GM19372 (cell line): ENCODE results near the gene SPOP.
"Not testable (repeated sequence)": the region's sequence is repeated elsewhere in the genome, so short reads cannot be mapped to it uniquely, and the experiment has no call there.

Experiments
- ATAC-seq: cut with Tn5 transposase; IDR thresholded peaks from one replicate; pipeline ENCODE4 v1.9.1; 2021; ENCODE audit warnings: mild to moderate bottlenecking, low read depth, moderate library complexity; ENCODE audit not compliant: unreplicated experiment

Gene SPOP

DNA sequence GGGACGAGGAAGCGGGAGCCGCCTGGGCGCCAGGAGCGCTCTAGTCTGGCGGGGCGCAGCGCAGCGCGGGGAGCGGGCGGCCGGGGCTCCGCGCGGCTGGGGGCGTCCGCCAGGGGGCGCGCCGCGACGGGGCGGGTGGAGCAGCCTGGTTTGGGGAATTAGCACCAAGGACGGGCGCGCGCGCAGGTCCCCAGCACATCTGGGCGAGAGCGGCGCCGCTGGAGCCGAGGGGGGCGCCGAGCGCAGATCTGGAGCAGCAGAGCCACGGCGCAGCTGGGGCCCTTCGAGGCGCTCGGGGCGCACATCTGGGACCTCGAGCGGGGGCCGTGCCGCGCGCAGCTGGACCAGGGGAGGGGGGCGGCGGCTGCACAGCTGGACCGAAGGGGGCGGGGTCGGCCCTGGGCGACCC, 102.2 kb downstream of the SPOP start, which contains the start of gene NXPH3:
NXPH3 (plus strand) TSS at position 193 of the 409 bp plus-strand sequence. CDS start 349 bp downstream, outside the sequence.
- no peak for ATAC-seq

DNA sequence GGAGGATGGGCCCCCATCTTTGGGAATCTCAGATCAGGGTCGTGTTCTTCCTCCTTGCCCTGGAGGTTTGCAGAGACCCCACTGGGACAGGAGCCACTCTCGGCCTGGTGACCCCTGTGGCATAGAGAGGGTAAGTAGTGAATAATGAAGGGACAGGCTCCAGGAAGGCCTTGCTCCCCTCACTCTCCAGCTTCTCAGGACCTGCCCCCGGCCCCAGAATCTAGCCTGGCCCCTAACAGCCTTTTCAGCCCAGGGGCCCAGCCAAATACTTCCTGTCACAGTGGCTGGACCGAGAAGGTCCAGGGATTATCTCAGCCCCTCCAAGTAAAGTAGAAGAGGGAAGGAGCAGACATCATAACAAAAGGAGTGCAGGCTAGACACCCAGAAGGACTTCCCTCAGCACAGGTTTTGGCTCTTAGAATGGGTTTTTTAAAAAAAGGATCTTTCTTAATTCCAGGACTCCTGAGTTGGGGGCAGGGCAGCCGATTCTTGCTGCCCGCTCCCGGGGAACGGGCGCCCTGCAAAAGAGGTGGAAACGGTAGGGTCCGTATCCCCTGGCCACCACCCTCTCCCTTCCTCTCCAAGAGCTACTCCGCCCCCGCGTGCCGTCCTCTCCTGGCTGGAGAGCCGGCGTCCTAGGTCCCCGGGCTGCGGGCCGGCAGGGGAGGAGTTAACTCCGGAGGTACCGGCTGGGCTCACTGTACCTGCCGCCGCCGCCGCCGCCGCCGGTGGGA, 102.8 kb downstream of the SPOP start:
- no peak for ATAC-seq

DNA sequence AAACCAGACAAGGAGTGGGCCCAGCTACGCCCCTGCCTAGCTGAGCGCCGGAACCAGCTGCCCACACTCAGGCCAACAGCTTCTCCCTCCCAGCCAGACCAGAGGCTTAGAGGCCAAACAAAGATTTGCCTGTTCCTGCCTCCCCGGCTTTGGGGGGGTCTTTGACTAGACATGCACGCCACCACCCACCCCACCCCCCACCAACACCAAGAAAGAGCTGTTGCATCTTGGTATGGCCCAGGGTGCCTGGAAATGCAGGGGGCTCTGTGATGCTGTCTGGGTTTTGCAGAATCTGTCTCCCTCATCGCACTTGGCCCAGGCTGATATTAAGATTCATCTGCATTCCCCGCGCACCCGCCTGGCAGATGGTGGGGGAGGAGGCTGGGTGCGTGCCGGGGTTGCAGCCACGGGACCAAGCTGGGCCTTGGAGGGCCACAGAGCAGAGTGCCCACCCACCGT, 103.5 kb downstream of the SPOP start:
- ATAC-seq: no peak

DNA sequence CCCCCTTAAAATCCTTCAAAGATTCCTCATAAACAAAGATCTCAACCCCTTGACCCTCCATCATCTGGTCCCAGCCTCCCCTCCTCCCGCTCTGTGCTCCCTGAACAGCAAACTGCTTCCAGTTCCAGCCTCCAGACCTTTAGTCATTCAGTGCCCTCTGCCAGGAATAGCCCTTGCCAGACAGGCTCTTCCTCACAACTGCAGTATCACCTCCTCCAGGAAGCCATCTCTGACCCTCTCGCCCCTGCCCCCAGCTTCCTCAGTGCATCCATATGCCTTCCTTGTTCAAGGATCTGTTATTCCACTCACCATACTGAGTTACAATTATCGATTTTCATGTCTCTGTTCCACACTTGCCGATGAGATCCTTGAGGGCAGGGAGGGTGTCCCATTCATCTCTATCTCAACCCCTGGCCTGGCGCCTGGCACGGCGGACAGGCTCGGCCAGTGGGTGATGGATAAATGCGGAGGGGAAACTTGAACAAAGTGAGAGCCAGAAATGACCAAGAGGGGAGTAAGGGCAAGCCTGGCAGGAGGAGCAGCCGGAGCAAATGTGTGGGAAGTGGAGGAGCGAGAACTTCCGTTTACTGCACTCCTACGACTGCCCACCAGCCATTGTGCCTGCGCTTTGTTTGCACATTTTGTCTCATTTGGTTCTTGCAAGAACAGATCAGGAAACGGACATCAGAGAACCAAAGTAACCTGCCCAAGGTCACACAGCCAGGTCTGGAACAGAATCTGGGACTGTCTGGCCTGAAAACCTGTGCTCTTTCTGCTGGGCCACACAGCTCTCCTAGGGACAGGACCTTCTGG, 104.2 kb downstream of the SPOP start:
- ATAC-seq: no peak

DNA sequence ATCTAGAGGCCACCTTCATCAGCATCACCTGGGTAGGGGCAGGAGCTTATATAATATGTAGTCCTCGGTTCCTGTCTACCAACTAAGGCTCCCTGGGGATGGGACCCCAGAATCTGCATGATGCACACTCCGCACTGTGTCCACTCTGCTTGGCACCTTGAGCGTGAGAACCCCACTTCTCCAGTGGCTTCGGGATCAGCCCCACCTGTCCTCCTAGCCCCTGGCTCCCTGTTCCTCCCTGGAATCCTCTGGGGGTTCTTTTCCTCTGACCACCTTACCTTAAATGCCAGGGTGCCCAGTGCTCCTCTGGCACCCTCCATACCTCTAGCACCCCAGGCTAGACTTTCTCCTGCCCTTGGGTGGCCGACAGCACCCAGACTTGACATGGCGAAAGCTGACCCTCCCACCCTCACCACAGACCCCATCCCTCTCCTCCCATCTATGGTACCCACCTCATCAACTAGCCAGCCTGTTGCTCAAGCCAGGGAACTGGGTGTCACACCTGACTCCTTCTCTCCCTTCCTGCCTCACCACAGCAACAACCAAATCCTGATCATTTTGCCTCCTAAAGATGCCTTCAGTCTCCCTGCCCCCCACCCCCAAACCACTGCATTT, 105.0 kb downstream of the SPOP start:
- no peak for ATAC-seq

DNA sequence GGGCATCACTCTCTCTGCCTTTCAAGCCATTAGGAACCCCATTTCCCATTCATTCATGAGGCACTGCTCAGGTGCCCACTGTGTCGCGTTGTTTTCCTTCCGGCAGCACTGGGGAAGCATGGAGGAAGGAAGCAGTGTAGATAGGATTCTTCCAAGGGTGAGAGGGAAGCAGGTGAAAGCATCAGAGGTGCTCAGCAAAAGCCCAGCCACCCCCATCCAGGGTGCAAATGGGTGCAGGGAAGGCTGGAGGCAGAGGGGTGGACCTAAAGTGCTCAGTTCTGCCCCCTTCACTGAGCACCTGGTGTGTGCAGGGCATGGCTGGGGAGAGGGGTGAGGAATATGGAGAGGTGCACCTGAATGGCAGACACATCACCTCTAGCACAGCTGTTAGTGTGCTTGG, 105.7 kb downstream of the SPOP start:
- no peak for ATAC-seq

DNA sequence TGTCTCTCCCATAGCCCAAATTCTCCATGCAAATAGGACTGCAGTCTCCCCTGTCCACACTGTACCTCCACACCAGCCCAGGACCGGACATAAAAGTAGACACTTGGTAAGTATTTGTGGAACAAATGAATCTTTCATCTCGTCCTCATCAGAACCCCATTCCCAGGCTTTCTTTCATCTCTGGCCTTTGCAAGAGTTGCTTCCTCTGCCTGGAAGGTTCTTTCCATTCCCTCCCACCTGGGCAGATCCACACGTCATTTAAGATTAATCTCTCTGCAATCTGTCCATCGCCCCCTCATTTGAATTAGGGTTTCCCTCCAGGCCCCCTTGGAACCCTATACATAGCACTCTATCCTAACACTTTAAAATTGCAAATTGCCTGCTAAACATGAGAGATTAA, 106.1 kb downstream of the SPOP start:
- no peak for ATAC-seq

DNA sequence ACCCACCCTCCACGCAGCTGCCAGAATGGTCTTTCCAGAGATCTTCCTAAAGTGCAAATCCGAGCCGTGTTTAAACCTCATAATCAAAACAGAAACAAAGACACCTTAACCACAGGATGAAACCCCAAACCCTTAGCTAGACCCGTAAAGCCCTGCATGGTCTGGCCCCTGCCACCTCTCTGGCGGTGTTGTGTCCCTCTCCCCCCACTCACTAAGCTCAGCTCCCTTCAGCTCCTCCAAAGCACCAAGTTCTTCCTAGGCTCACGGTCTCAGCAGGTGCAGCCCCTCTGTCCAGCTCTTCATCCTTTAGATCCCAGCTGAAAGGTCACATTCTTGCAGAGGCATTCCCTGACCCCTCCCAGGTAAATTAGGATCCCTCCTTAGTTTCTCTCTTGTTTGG, 106.6 kb downstream of the SPOP start:
- no peak for ATAC-seq

DNA sequence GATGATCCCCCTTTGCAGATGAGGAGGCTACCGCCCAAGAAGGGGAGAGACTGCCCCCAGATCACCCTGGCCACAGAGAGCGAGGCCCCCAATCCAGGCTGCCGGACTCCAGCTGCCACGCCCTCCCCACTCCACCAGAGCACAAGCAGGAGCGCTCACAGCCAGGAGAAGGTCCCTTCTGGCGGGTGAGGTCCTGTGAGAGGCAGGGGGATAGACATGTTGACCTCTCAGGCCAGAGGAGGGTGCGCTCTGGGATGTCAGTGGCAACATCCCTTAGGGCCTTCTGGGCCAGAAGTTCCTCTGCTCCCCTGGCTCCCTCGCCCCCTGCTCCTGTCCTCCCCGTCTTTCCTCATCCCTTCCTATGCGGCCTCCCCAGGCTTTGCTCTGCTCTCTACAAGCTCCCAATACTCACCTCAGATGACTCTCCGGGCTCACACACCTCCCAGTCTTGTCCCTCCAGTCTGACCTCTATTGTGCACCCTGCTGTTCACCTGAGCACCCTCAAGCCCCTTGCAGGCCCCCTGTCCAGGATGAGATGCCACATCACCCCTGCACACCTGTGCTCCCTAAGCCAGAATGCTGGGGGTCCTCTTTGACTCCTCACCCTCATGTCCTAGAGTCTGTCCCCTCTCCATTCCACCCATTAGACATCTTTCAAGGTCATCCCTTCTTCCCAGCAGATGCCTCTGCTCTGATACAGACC, 107.2 kb downstream of the SPOP start:
- no peak for ATAC-seq

DNA sequence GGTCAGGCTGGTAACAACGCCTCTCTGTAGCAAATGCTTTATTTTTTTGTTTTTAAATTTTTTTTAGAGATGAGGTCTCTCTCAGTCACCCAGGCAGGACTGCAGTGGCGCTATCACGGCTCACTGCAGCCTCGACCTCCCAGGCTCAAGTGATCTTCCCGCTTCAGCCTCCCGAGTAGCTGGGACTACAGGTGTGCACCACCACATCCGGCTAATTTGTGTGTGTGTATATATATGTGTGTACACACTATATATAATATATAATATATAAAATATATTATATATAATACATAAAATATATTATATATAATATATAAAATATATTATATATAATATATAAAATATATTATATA, 109.2 kb downstream of the SPOP start:
- ATAC-seq: not testable (repeated sequence)

DNA sequence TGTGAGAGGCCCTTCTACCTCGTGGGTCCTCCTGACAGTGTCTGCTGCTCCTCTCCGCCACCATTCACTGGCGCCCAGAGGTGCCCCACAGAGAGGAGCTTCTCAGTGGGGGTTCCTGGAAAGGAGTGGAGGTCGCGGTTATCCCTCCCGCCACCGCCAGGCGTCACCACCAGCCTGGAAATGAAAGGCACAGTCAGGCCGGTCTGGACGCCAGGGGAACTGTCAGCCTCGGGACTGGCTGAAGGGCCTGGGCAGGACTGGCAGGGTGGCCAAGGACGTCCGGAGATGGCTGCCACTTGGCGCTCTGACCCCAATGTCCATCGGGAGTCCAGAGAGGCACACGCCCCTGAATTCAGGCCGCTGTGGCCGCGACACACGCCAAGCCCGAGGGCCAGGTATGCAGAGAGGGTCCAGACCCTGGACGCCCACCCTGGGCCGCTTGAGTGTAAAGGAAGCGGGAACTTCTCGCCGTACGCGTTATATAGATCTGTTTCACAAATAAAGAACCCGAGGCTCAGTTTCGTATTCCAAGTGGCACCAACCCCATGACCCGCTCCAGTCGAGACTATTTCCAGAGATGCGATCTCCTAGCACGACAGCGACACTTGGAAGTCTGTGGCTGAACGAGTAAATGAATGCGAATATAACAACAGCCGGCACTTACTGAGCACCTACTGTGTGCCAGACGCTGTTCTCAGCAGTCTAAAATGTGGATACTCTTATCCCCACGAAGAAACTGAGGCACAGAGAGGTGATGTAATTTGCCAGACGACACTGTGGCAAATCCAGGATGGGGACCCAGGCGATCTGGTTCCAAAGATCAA, 109.8 kb downstream of the SPOP start:
- peak; percentile 55 for ATAC-seq

DNA sequence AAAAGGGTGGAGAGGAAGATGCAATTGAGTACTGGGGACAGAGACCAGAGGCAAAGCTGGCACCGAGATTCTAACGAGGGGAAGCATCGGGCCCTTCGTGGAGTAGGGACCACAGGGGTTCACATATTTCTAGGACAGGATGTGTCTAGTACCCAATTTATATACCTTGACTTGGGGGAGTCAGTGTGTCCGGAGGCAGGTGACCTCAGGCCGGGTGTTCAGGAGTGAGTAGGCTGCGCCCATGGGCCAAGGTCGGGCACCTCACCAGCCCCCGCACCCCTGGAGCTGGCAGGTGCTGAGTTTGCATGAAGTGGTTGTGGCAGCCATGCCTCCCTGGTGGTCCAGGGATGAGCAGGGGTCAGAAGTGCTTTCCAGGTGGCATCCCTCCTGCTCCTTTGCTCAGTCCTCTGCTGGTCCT, 110.8 kb downstream of the SPOP start:
- ATAC-seq: no peak

DNA sequence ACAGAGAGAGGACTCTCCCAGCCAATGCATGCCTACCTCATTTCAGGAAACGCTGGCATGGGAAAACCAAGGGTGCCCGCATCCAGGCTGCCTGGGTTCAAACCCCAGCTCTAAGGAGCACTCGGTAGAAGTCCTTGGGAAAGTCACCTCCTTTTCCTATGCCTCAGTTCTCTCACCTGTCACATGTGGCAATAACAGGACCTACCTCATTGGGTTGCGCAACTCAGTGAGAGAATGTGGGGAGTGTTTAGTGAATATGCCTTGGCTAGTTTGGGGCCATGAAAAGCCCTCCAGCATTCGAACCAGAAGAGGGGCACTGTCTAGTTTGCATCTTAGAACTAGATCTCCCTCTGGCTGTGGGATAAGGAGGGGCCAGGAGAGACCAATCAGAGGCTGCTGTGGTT, 111.2 kb downstream of the SPOP start:
- ATAC-seq: no peak

DNA sequence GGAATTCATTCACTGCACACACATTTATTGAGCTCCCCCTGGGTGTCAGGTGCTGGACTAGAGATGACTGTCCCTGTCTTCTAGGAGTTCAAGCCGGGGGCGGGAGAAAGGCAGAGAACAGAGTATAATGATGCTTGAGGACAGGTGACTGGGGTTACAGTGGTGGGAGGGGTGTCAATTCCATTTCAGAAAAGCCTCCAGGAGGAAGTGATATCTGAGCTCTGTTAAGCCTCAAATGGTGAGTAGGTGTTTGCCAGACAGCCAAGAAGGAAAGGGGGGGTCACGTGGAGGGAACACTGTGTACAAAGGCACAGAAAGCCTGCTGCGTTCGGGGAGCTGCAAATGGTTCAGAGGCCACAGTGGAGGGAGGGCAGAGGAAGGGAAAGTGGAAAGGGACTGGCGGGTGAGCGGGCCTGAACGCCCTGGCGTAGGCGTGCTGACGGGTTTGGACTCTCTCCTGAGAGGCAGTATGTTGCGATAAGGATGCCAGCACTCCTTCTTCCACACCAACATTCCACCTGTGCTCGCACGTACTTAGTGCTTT, 111.9 kb downstream of the SPOP start:
- ATAC-seq: no peak

DNA sequence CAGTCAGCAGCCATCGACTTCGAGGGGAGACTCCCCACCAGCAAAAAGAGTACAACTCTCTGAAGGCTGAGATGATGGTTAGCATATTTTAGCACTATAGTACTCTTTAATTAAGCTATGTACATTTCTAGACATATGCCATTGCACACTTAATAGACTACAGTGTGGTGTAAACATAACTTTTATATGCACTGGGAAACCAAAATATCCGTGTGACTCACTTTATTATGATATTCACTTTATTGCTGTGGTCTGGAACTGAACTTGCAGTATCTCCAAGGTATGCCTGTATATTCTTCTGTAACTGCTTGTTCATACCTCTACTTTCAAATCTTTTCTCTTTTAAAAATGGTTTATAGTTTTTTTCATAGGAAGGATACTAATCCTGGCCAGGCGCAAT, 113.3 kb downstream of the SPOP start:
- no peak for ATAC-seq

DNA sequence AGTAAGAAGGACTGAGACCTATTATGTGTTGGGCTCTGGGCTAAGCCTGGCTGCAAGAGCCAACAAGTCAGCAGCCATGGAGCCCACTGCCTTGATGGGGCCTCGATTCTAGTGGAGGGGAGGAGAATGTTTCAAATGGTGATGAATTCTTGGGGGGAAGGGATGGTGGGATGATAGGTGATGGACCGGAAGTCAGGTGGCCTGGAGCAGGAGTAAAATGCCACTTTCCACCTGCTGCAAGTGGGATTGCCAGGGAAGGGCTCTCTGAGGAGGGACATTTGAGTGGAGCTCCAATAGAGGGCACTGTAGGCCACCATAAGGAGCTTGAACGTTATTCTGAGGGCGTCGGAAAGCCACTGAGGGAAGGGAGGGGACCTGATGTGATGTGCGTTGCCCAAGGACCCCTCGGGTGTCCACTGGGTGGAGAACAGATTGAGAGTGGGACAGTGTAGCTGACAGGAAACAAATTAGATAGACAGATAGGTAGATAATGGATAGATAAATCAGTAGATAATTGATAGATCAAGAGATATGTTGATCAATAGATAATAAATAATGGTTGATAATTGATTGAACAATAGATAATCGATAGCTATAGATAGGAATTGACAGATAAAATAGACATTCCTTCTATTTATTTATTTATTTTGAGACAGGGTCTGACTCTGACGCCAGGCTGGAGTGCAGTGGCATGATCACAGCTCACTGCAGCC, 120.4 kb downstream of the SPOP start:
- ATAC-seq: no peak

DNA sequence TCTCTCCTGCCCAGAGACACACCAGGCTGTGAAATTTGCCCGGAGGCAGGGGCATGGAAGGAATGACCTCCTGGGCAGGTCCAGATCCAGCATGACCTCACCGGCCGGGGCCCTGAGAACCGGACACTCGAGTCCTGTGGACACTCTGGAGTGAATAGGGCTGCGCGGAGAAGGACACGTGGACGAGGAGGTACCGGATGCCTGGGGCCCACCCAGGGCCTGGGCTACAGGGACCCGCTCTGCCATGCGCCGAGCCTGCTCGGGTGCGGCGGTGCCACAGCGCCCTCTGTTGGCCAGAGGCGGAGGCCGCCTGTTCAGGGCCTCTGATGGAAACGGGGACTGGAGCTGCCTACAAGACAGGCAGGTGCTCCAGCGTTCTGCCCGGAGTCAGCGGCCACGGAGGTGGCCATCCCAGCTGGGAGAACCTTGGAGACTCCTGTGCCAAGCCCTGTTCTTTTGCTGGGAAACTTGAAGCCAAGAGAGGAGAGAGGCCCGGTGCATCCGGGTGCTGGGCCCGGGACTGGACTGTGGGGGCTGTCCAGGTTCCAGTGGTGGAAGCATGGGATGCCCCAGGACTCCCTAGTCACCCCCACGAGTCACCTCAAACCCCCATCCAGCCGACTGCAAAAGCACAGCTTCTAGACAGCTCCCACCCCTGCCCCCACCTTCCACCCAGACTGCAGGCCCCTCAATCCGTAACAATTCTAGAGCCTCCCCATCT, 121.5 kb downstream of the SPOP start:
- no peak for ATAC-seq

DNA sequence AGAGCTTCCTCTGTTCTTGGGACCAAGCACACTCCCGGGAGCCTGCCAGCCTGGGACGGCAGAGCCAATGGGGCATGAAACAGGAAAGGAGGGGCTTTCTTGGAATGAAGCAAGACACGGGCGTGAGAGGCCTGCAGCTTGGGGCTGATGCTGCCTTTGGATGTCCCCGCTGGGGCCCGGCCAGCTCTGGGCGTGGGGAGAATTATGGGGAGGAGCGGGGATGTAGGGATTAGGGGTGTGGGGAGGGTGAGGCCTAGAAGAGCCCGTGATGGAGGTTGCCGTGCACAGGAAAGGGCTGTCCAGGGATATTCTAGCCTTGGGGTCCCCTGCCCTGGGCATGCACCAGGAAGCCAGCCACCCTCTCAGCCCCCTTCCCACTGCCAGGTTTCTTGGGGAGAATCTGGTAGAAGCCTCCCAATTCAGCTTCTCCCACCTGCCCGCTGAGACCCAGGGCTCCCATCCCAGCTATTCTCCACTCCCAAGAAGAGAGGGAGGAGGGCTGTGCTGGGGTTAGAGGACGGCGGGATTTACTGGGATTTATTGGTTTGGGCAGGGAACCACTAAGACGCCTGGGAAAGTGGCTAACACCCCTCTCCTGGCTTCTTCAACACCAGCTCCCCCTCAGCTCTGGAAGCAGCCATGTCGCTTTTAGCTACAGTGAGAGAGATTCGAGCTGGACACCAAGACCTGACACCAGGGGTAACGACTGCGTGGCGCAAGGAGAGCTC, 122.2 kb downstream of the SPOP start:
- no peak for ATAC-seq
